MM.1S (cell line): Measurements from ENCODE around the gene SET.

ENCODE experiments used
- DNase-seq: peaks from one replicate; pipeline ENCODE4 v3.0.0-alpha.2; 2015
- H2AFZ ChIP-seq: fragments of 300-600 bp; sonication (generic); 2 replicates; pipeline ENCODE4 v1.6.0; 2016; ENCODE audit warnings: antibody characterized with exemption, low read length
- H3F3A ChIP-seq: fragments of 300-600 bp; sonication (generic); 2 replicates; pipeline ENCODE4 v1.6.1; 2016; ENCODE audit warnings: mild to moderate bottlenecking, antibody characterized with exemption, low read length, moderate library complexity, mixed read lengths; ENCODE audit not compliant: insufficient read depth
- H3K27ac ChIP-seq: fragments of 300-600 bp; sonication (generic); 2 replicates; pipeline ENCODE4 v1.5.1; 2016; ENCODE audit warnings: mild to moderate bottlenecking, low read length
- H3K27me3 ChIP-seq: fragments of 300-600 bp; sonication (generic); replicated peaks from 2 replicates; pipeline ENCODE4 v1.6.0; 2016; ENCODE audit warnings: low read length; ENCODE audit not compliant: insufficient read depth
- H3K36me3 ChIP-seq: fragments of 300-600 bp; sonication (generic); replicated peaks from 2 replicates; pipeline ENCODE4 v1.6.1; 2016; ENCODE audit warnings: mild to moderate bottlenecking, low read length, mixed read lengths; ENCODE audit not compliant: insufficient read depth
- H3K4me1 ChIP-seq: fragments of 300-600 bp; sonication (generic); 2 replicates; pipeline ENCODE4 v1.6.1; 2016; ENCODE audit warnings: low read length, mixed read lengths
- H3K4me2 ChIP-seq: fragments of 300-600 bp; sonication (generic); 2 replicates; pipeline ENCODE4 v1.6.0; 2016; ENCODE audit warnings: low read depth, low read length
- H3K4me3 ChIP-seq: fragments of 300-600 bp; sonication (generic); 2 replicates; pipeline ENCODE4 v1.5.1; 2016; ENCODE audit warnings: low read length, mixed read lengths
- H3K79me2 ChIP-seq: fragments of 300-600 bp; sonication (generic); 2 replicates; pipeline ENCODE4 v1.6.1; 2016; ENCODE audit warnings: mixed run types, low read length, mixed read lengths
- H3K9ac ChIP-seq: fragments of 300-600 bp; sonication (generic); 2 replicates; pipeline ENCODE4 v1.6.1; 2016; ENCODE audit warnings: low read length, mixed read lengths
- H3K9me2 ChIP-seq: fragments of 300-600 bp; sonication (generic); replicated peaks from 2 replicates; pipeline ENCODE4 v1.6.1; 2016; ENCODE audit warnings: mild to moderate bottlenecking, low read length, mixed read lengths; ENCODE audit not compliant: insufficient read depth
- H3K9me3 ChIP-seq: fragments of 300-600 bp; sonication (generic); replicated peaks from 2 replicates; pipeline ENCODE4 v1.6.1; 2016; ENCODE audit warnings: mild to moderate bottlenecking, low read length, mixed read lengths; ENCODE audit not compliant: insufficient read depth
- H4K20me1 ChIP-seq: fragments of 300-600 bp; sonication (generic); 2 replicates; pipeline ENCODE4 v1.6.1; 2016; ENCODE audit warnings: mild to moderate bottlenecking, low read length, moderate library complexity, mixed read lengths; ENCODE audit not compliant: insufficient read depth
- CTCF ChIP-seq: fragments of 300-600 bp; sonication (generic); IDR thresholded peaks from 2 replicates; pipeline ENCODE4 v1.5.1; 2016; ENCODE audit warnings: antibody characterized with exemption, low read length, mixed read lengths
- EZH2 ChIP-seq: fragments of 300-600 bp; sonication (generic); optimal IDR thresholded peaks from 2 replicates; pipeline ENCODE3; 2017; ENCODE audit warnings: low read depth, mild to moderate bottlenecking, antibody characterized with exemption, low read length, mixed read lengths
- EZH2phosphoT487 ChIP-seq: fragments of 300-600 bp; sonication (generic); IDR thresholded peaks from 2 replicates; pipeline ENCODE4 v1.6.1; 2018; ENCODE audit warnings: antibody characterized with exemption, low read length

Gene SET

DNA sequence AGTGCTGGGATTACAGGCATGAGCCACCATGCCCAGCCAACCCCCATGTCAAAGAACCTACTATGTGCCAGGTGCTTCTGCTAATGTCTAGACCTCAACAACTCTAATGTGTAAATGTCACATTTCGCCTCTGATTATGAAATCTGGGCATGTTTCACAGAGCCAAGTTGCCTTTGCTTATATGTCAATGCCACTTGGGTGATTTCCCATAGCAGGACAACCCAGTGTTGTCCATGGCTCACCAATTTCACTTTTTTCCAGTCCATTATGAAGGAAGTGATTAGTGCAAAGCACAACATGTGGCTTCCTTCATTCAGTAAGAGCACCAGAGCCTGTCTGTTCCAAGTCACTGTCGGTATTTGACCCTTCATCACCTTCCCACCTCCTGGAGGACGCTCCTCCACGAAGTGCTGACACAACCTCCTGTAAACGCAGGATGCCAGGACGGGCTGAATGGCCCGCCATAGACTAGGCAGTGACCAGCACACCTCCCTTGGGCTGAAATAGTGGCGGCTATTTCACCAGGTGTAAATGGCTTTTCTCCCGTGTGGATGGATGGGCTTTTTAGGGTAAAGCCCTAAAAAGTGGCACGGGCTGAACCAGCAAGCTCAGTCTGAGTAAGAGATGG lies 12.3 kb downstream of the SET start:
- no peaks in the 10 kb centered on the region for H3K79me2 ChIP-seq
- H4K20me1 ChIP-seq = no peaks in the 10 kb centered on the region
- TF ChIP-seq CTCF = no peak
- TF ChIP-seq EZH2 = no peak
- TF ChIP-seq EZH2phosphoT487 = no peak
- H3K27ac ChIP-seq = no peak overlapping the region
- no peak overlapping the region for H3K9ac ChIP-seq
- H2AFZ ChIP-seq = no peak overlapping the region
- no peaks in the 10 kb centered on the region for H3K4me1 ChIP-seq
- no peaks in the 10 kb centered on the region; the same call in 1 of the 2 replicates for H3K36me3 ChIP-seq
- H3K27me3 ChIP-seq = no peaks in the 10 kb centered on the region
- H3F3A ChIP-seq = peaks cover 10% of the 10 kb centered on the region
- H3K4me3 ChIP-seq = no peak overlapping the region
- no peak for DNase-seq
- H3K4me2 ChIP-seq = no peak overlapping the region
- H3K9me2 ChIP-seq = no peaks in the 10 kb centered on the region
- H3K9me3 ChIP-seq = no peaks in the 10 kb centered on the region

- Histone ChIP-seq H3K4me3 (peak within 1 kb of the TSS; percentile 72), H3K4me2 (peak within 1 kb of the TSS; percentile 86), H3F3A (peaks cover 4% of the 10 kb centered on the region), H3K79me2 (no peaks in the 10 kb centered on the region), H3K9me2 (no peaks in the 10 kb centered on the region), H3K36me3 (no peaks in the 10 kb centered on the region), H3K4me1 (no peaks in the 10 kb centered on the region), H3K9ac (peak within 1 kb of the TSS; percentile 69; the same call in 1 of the 2 replicates), H3K27me3 (no peaks in the 10 kb centered on the region), H2AFZ (peak within 1 kb of the TSS; percentile 83), H3K27ac (no peak within 1 kb of the TSS), H4K20me1 (no peaks in the 10 kb centered on the region), H3K9me3 (no peaks in the 10 kb centered on the region)
- TF ChIP-seq EZH2phosphoT487 (no peak), CTCF (peak; percentile 87)
- peak; percentile 86 for DNase-seq
These were observed 13.5 kb downstream of the SET start, which contains the start of gene PKN3 for GRCh38 chr9:128702445-128702948. PKN3 (plus strand) TSS chr9:128702503; CDS start chr9:128702916, 413 bp downstream.

- H3K4me1 ChIP-seq = no peaks in the 10 kb centered on the region
- no peaks in the 10 kb centered on the region for H3K79me2 ChIP-seq
- H4K20me1 ChIP-seq = no peaks in the 10 kb centered on the region
- no peaks in the 10 kb centered on the region; the same call in 1 of the 2 replicates for H3F3A ChIP-seq
- TF ChIP-seq EZH2 (no peak), CTCF (no peak), EZH2phosphoT487 (no peak)
- H3K9me3 ChIP-seq = no peaks in the 10 kb centered on the region
- H3K4me2 ChIP-seq = peak overlapping the region; percentile 86
- no peaks in the 10 kb centered on the region for H3K36me3 ChIP-seq
- peak overlapping the region; percentile 69; the same call in 1 of the 2 replicates for H3K9ac ChIP-seq
- no peaks in the 10 kb centered on the region for H3K9me2 ChIP-seq
- H2AFZ ChIP-seq = peak overlapping the region; percentile 83
- no peak for DNase-seq
- no peaks in the 10 kb centered on the region for H3K27me3 ChIP-seq
- peak overlapping the region; percentile 72 for H3K4me3 ChIP-seq
- no peak overlapping the region for H3K27ac ChIP-seq
These were observed 14.1 kb downstream of the SET start for GRCh38 chr9:128702949-128703615.
